DOHH2 (cell line): Measurements from ENCODE around the gene PDE10A.

ENCODE experiments used
- CTCF ChIP-seq: fragments of 200-600 bp; sonication (generic); IDR thresholded peaks from one replicate; pipeline ENCODE4 v1.5.1; 2014; ENCODE audit warnings: antibody characterized with exemption, mild to moderate bottlenecking, low read depth, low read length; ENCODE audit not compliant: poor library complexity, severe bottlenecking
- EZH2phosphoT487 ChIP-seq: fragments of 200-600 bp; sonication (generic); IDR thresholded peaks from 2 replicates; pipeline ENCODE4 v1.6.1; 2017; ENCODE audit warnings: borderline replicate concordance, mild to moderate bottlenecking, antibody characterized with exemption, low read length, moderate library complexity, mixed read lengths

- TF ChIP-seq CTCF, result no peak
- TF ChIP-seq EZH2phosphoT487, result no peak
Measured at GRCh38 chr6:165660857-165661663, 2.0 kb downstream of the PDE10A start.
